Calu3 (cell line): ENCODE data around the gene ENTR1. TPM values are rescaled to one million over a fixed set of nuclear protein-coding genes. Genes with fewer than 3 reads are reported as not detected.

Experiments used
- BruUV-seq: library from RNA; stranded (reverse); fragments of 400-500 nt; replicated peaks from 2 replicates; lab custom pipeline; 2021; lab: Mats Ljungman, UMichigan
- CTCF ChIA-PET: fragments of 300-600 bp; sonication (Branson Sonifier 250); formaldehyde crosslinking; loops from one replicate; lab custom pipeline; 2022; ENCODE audit warnings: antibody characterized with exemption; lab: Charles Lee
- DNase-seq: peaks from one replicate; pipeline ENCODE4 v3.0.0; 2022
- H3K27ac Mint-ChIP-seq: one replicate; pipeline ENCODE4 v1.8.0; 2022; ENCODE audit warnings: mixed read lengths; ENCODE audit not compliant: unreplicated experiment
- H3K27me3 Mint-ChIP-seq: one replicate; pipeline ENCODE4 v1.8.0; 2022; ENCODE audit warnings: mixed read lengths; ENCODE audit not compliant: unreplicated experiment
- H3K36me3 Mint-ChIP-seq: one replicate; pipeline ENCODE4 v1.8.0; 2022; ENCODE audit warnings: mild to moderate bottlenecking, moderate library complexity, mixed read lengths; ENCODE audit not compliant: insufficient read depth, unreplicated experiment
- H3K4me1 Mint-ChIP-seq: one replicate; pipeline ENCODE4 v1.8.0; 2022; ENCODE audit warnings: mild to moderate bottlenecking, low read depth, mixed read lengths; ENCODE audit not compliant: unreplicated experiment
- H3K4me3 Mint-ChIP-seq: one replicate; pipeline ENCODE4 v1.8.0; 2022; ENCODE audit warnings: mild to moderate bottlenecking, low read depth, moderate library complexity, mixed read lengths; ENCODE audit not compliant: unreplicated experiment
- H3K9me3 Mint-ChIP-seq: one replicate; pipeline ENCODE4 v1.8.0; 2022; ENCODE audit warnings: low read depth, mixed read lengths; ENCODE audit not compliant: unreplicated experiment
- intact Hi-C: fragments of 100-400 bp; cut with micrococcal nuclease; formaldehyde crosslinking; loops from one replicate; pipeline ENCODE4 v1.10.0; 2022; ENCODE audit not compliant: unreplicated experiment
- total RNA-seq: library from RNA; stranded (reverse); gene quantifications from 2 replicates; pipeline ENCODE4 v1.2.3, GENCODE V29; 2022
- TF ChIP-seq, protein P1 (sequence below): fragments of 200-600 bp; IDR thresholded peaks from one replicate; pipeline ENCODE4 v1.8.0; 2022; ENCODE audit warnings: antibody characterized with exemption; ENCODE audit not compliant: unreplicated experiment

ENTR1 gene
- total RNA-seq, 1 experiment from 2014 or later, result 50.2 TPM

DNA sequence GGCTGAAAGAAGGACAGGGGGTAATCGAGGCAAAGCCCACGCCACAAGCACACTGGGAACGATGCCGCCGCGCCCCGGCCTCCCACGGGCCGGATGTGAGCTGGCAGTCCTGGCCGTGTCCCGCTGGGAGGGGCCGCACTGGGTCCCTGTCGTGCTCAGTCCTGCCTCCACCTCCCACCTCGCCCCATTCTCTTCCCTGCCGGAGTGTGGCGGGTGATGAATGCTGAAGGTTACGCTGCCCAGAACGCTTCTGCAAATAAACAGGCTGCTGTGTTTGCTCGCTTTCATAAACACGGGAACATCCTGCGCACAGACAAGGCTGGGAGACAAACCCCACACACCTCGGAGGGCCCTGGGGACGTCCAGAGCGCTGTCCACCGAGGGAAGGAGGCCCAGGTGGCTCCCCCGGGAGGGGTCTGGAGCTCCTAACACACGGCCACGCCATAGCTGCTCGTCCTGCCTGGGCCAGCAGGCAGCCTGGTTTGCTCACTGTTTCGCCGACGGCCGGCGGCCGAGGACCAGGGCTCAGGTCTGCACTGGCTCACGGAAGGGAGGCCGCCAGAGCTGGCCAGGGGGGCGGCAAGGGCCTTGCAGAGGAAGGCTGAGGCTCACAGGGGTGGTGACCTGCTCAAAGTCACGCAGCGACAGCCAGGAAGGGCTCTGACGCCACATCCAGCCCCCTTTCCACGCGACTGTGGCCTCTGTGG is 49.2 kb downstream of the ENTR1 start:
- Mint-ChIP-seq H3K4me1 (no peaks in the 10 kb centered on the region), H3K27me3 (no peaks in the 10 kb centered on the region), H3K9me3 (no peaks in the 10 kb centered on the region), H3K27ac (no peak overlapping the region), H3K36me3 (peaks cover 39% of the 10 kb centered on the region), H3K4me3 (no peak overlapping the region)
- DNase-seq, result no peak
- CTCF ChIA-PET, result no interaction called here
- BruUV-seq, result no TSS peak
- intact Hi-C loops, result no loop called here
- TF ChIP-seq, protein P1, sequence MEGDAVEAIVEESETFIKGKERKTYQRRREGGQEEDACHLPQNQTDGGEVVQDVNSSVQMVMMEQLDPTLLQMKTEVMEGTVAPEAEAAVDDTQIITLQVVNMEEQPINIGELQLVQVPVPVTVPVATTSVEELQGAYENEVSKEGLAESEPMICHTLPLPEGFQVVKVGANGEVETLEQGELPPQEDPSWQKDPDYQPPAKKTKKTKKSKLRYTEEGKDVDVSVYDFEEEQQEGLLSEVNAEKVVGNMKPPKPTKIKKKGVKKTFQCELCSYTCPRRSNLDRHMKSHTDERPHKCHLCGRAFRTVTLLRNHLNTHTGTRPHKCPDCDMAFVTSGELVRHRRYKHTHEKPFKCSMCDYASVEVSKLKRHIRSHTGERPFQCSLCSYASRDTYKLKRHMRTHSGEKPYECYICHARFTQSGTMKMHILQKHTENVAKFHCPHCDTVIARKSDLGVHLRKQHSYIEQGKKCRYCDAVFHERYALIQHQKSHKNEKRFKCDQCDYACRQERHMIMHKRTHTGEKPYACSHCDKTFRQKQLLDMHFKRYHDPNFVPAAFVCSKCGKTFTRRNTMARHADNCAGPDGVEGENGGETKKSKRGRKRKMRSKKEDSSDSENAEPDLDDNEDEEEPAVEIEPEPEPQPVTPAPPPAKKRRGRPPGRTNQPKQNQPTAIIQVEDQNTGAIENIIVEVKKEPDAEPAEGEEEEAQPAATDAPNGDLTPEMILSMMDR, result no peak

DNA sequence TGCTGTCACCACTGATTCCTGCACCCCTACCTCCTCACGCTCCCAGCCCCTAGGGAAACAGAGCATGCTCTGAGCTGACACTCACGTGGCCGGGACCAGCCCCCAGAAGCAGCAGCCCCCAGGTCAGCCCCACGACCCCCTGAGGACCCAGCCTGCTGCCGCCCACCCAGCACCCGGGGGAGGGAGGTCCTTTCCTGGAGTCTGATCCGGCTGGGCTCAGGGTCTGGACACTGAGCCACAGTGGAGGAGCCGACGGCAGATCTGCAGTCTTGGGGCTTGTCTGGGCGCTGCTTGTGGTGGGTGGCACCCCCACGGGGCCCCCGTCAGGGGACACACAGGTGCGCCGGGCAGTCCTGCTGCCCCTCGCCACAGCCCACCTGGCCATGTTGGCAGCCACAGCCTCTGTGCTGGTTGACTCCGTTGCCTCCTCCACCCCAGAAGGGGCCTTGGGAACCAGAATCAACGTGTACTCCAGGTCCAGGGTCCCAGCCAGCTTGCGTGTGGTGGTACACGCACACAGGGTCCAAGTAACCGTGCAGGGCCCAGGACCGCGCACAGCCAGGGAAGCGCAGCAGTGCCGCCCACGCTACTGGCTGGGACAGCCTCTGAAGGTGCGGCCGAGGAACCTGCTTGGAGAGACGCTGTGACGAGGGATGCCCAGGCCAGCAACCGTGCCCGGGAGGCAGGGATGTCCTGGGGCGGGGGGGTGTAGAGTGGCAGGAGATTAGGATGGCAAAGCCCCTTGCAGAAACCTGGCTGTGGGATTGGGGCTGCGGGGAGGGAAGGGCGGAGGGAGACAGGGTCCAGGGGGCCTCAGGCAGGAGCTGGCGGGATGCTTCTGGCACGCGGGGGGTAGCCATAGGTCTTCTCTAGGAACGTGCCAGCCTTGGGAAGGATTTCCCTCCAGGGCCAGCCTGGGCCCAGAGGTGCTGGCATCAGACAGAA is 50.4 kb downstream of the ENTR1 start:
- no TSS peak for BruUV-seq
- H3K36me3 Mint-ChIP-seq, result peaks cover 38% of the 10 kb centered on the region
- intact Hi-C loops, result no loop called here
- no peak overlapping the region for H3K4me3 Mint-ChIP-seq
- TF ChIP-seq, protein P1, result no peak
- DNase-seq, result no peak
- peaks cover 2% of the 10 kb centered on the region for H3K27me3 Mint-ChIP-seq
- no peaks in the 10 kb centered on the region for H3K9me3 Mint-ChIP-seq
- no peak overlapping the region for H3K27ac Mint-ChIP-seq
- CTCF ChIA-PET, result no interaction called here
- peaks cover under 1% of the 10 kb centered on the region for H3K4me1 Mint-ChIP-seq

DNA sequence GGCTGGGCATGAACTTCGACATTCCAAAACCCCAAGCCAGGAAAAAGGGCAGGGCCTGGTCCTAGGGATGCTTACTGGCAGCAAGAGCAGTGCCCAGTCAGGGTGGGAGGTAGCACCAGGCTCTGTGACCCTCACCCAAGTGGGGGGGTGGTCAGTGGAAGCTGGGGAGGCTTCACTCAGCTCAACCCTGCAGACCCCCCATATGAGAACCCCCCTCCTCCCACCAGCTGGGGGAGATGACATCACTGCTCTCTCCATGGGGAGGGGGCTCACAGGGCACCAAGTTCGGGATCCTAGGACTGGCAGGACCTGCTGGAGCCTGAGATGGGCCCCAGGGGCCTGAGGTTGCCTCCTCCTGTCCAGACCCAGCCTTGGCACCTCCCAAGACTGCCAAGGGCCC is 51.5 kb downstream of the ENTR1 start:
- Mint-ChIP-seq H3K27me3 (peaks cover 11% of the 10 kb centered on the region), H3K4me3 (no peak overlapping the region), H3K36me3 (peaks cover 47% of the 10 kb centered on the region), H3K27ac (no peak overlapping the region), H3K4me1 (peaks cover 8% of the 10 kb centered on the region), H3K9me3 (no peaks in the 10 kb centered on the region)
- CTCF ChIA-PET, result no interaction called here
- DNase-seq, result no peak
- BruUV-seq, result no TSS peak
- intact Hi-C loops, result no loop called here
- TF ChIP-seq, protein P1, result no peak

DNA sequence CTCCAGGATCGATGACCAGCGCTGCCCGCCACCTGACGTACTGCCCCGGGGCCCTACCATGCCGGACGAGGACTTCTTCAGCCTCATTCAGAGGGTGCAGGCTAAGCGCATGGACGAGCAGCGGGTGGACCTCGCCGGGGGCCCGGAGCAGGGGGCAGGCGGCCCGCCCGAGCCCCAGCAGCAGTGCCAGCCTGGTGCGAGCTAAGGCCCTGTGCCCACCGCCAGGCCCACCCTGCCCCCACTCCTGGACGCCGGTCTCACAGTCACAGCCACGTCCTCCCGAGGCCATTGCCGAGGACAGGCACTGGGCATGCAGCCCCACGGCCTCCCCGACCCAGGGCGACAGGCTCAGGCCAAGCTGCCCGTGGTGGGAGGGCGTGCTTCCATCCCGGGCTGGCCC is 52.4 kb downstream of the ENTR1 start:
- Mint-ChIP-seq H3K27me3 (peaks cover 11% of the 10 kb centered on the region), H3K36me3 (peaks cover 38% of the 10 kb centered on the region), H3K4me3 (no peak overlapping the region), H3K9me3 (no peaks in the 10 kb centered on the region), H3K27ac (no peak overlapping the region), H3K4me1 (peaks cover 8% of the 10 kb centered on the region)
- CTCF ChIA-PET, result no interaction called here
- BruUV-seq, result no TSS peak
- no peak for DNase-seq
- TF ChIP-seq, protein P1, result no peak
- intact Hi-C loops, result no loop called here
